Hair follicular keratinocyte (primary cell): Measurements from ENCODE around the gene IFT43. TPM values are rescaled to one million over a fixed set of nuclear protein-coding genes. Genes with fewer than 3 reads are reported as not detected.

ENCODE experiments used
- total RNA-seq: library from RNA; depleted of rRNA; stranded (reverse); fragments of >200 nt; gene quantifications from 2 replicates; pipeline ENCODE4 v1.2.3, GENCODE V29; 2015

Gene IFT43
- total RNA-seq, result 37.9 and 49.4 TPM in 2 replicates

DNA sequence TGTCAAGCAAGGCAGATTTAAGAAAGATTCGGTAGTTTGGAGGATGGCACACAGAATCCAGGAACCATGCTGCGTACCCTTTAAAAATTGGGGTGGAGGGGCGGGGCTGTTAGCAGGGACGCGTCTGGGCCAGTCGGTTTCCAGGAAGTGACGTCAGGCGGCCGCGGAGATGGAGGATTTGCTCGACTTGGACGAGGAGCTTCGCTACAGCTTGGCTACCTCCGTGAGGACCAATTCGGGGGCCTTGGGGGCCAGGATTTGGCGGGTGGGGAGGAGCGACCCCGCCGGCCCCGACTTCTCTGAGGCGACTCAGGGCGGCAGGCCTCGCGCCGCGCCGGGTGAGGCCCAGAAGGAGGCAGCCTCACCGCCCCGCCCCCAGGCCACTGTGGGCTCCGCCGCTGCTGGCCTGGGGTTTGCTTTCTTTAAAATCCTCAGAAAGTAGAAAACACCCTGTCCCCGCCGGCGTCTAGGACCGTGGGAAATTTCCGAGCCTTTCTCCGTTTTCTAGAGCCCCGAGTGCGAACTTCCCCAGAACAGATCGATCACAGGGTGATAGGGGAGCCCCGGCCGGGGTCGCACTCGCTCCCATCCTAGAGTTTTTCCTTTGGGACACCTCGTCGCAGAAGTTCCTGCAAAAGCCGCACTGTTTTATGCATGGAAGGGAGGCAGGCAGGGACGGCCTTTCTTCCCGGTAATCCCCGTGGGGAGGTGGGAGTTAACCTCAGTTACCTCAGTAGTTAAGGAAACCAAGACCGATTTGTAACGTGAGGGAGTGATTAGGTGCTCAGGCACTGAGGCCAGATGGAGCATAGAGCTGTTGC, at the start of gene IFT43:
IFT43 (plus strand) TSS at position 146 of the 821 bp plus-strand sequence; CDS start at position 170, 24 bp downstream.

DNA sequence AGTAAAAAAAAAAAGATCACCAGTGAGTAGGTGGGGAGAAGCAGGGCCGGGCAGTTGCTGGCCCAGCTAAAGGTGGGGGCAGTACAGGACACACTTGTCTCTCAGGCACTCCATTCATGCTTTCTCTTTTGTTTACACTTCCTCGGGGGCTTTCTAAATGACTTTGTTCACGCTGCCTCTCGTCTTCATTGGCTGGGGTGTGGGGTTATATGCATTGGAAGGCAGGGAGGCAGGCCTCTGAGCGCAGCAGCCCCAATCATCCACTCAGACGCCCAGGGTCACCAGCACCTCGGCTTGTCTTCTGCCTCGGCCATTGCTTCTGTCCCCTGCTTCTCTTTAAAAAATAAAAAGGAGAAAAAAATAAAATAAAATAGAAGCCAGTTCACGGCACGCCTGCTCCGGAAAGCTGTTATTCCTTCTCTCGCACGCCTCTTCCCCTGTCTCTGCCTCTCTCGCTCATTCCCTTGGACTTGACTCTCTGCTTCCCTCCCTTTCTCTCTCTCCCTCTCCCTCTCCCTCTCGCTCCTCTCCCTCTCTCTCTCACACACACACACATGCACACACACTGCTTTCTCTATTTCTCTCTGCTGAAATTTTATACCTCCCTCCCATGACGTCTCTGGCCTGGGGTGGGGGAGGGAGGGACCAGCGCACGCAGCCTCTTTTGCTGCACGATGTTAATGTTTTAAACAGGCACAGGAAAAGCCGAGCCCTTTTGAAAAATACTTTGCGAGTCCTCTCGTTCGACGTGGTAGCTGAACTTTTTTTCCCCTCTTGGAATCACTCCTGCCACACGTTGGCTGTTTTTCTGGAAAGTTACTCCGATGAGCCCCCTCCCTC, 3.9 kb upstream of the IFT43 start, which contains the start of gene TGFB3:
TGFB3 (minus strand) TSS at position 570 of the 840 bp plus-strand sequence. CDS start 1,102 bp downstream, outside the sequence.

Other genes starting within 250 kb of the IFT43 start
- 0.23 and 0.53 TPM in 2 replicates for gene TGFB3, start 3.8 kb upstream of the IFT43 start, total RNA-seq
- gene GPATCH2L, start 166.2 kb downstream of the IFT43 start, total RNA-seq, result 28.3 and 31.9 TPM in 2 replicates